HFFc6 (cell line): ENCODE data around the gene PLXDC2. TPM values are rescaled to one million over a fixed set of nuclear protein-coding genes. Genes with fewer than 3 reads are reported as not detected.

Source experiments
- DNase-seq: peaks from one replicate; pipeline ENCODE4 v3.0.0-alpha.2; 2018
- H3K27ac Mint-ChIP-seq: 2 replicates; pipeline ENCODE4 v1.8.0; 2020; ENCODE audit warnings: mild to moderate bottlenecking, mixed read lengths
- H3K27me3 Mint-ChIP-seq: 2 replicates; pipeline ENCODE4 v1.8.0; 2021; ENCODE audit warnings: mild to moderate bottlenecking, moderate library complexity, mixed read lengths; ENCODE audit not compliant: insufficient read depth
- H3K36me3 Mint-ChIP-seq: 2 replicates; pipeline ENCODE4 v1.8.0; 2021; ENCODE audit warnings: low read depth, mixed read lengths
- H3K4me1 Mint-ChIP-seq: 2 replicates; pipeline ENCODE4 v1.8.0; 2020; ENCODE audit warnings: low read depth, mixed read lengths
- H3K4me3 Mint-ChIP-seq: 2 replicates; pipeline ENCODE4 v1.8.0; 2020; ENCODE audit warnings: mild to moderate bottlenecking, moderate library complexity, mixed read lengths
- H3K9me3 Mint-ChIP-seq: 2 replicates; pipeline ENCODE4 v1.8.0; 2020; ENCODE audit warnings: mild to moderate bottlenecking, mixed read lengths
- CTCF ChIP-seq: fragments of 200-600 bp; sonication (generic); IDR thresholded peaks from 2 replicates; pipeline ENCODE4 v1.5.0; 2021; ENCODE audit warnings: antibody characterized with exemption, mild to moderate bottlenecking
- total RNA-seq, 6 experiments: library from RNA; stranded (reverse); fragmentation: NEBNext Ultra II Directional; extraction: Animal tissue kit (Norgen Biotek cat#: 25700); gene quantifications; 2 replicates in 1 of 6; 3 replicates in 5 of 6; pipeline ENCODE4 v1.2.3, GENCODE V29; 2021

PLXDC2 gene
- total RNA-seq, 6 experiments from 2014 or later = 0.17 to 2.3 (median 0.36) TPM

- Mint-ChIP-seq H3K9me3 (peaks cover 32% of the 10 kb centered on the region), H3K27me3 (no peaks in the 10 kb centered on the region; the same call in 1 of the 2 replicates), H3K4me1 (no peaks in the 10 kb centered on the region), H3K36me3 (no peaks in the 10 kb centered on the region), H3K4me3 (no peak overlapping the region), H3K27ac (no peak overlapping the region)
- TF ChIP-seq CTCF = no peak
- no peak for DNase-seq
These were observed 154.0 kb downstream of the PLXDC2 start for GRCh38 chr10:19970256-19970655.

GRCh38 chr10:19970717-19971116 lies 154.5 kb downstream of the PLXDC2 start:
- H3K27ac Mint-ChIP-seq = no peak overlapping the region
- H3K4me1 Mint-ChIP-seq = no peaks in the 10 kb centered on the region
- no peaks in the 10 kb centered on the region; the same call in 1 of the 2 replicates for H3K27me3 Mint-ChIP-seq
- no peak for TF ChIP-seq CTCF
- DNase-seq = no peak
- H3K9me3 Mint-ChIP-seq = peaks cover 32% of the 10 kb centered on the region
- H3K4me3 Mint-ChIP-seq = no peak overlapping the region
- no peaks in the 10 kb centered on the region for H3K36me3 Mint-ChIP-seq

GRCh38 chr10:19971343-19972052 lies 155.3 kb downstream of the PLXDC2 start:
- Mint-ChIP-seq H3K4me1 (no peaks in the 10 kb centered on the region), H3K27me3 (no peaks in the 10 kb centered on the region; the same call in 1 of the 2 replicates), H3K36me3 (no peaks in the 10 kb centered on the region; the same call in 1 of the 2 replicates), H3K9me3 (peaks cover 32% of the 10 kb centered on the region), H3K27ac (no peak overlapping the region), H3K4me3 (no peak overlapping the region)
- no peak for DNase-seq
- TF ChIP-seq CTCF = no peak

GRCh38 chr10:19974138-19974537 lies 157.9 kb downstream of the PLXDC2 start:
- DNase-seq = no peak
- Mint-ChIP-seq H3K36me3 (no peaks in the 10 kb centered on the region; the same call in 1 of the 2 replicates), H3K27ac (no peak overlapping the region), H3K4me1 (no peaks in the 10 kb centered on the region), H3K27me3 (no peaks in the 10 kb centered on the region), H3K4me3 (no peak overlapping the region), H3K9me3 (peaks cover 37% of the 10 kb centered on the region)
- TF ChIP-seq CTCF = no peak

- H3K36me3 Mint-ChIP-seq = no peaks in the 10 kb centered on the region; the same call in 1 of the 2 replicates
- no peaks in the 10 kb centered on the region for H3K27me3 Mint-ChIP-seq
- H3K27ac Mint-ChIP-seq = no peak overlapping the region
- H3K4me1 Mint-ChIP-seq = no peaks in the 10 kb centered on the region
- TF ChIP-seq CTCF = no peak
- no peak for DNase-seq
- no peak overlapping the region for H3K4me3 Mint-ChIP-seq
- peaks cover 38% of the 10 kb centered on the region for H3K9me3 Mint-ChIP-seq
These were observed 158.3 kb downstream of the PLXDC2 start for GRCh38 chr10:19974554-19974953.
